Common myeloid progenitor, CD34-positive (primary cell): ENCODE results near the gene NANOS3.

Experiments used
- CTCF ChIA-PET: fragments of 350-600 bp; sonication (Branson Sonifier 250); formaldehyde crosslinking; loops from one replicate; lab custom pipeline; 2021; ENCODE audit warnings: antibody characterized with exemption; lab: Charles Lee
- POLR2A ChIA-PET: fragments of 350-600 bp; sonication (Branson Sonifier 250); formaldehyde crosslinking; loops from one replicate; lab custom pipeline; 2021; ENCODE audit warnings: antibody characterized with exemption; lab: Charles Lee
- DNase-seq, 3 donors: peaks; one replicate each; pipeline versions ENCODE4 v3.0.0 to v3.0.0-alpha.2; 2013
- H3K27ac ChIP-seq, 2 experiments: 1 replicate in 1 of 2; 2 replicates in 1 of 2; pipeline ENCODE4 v1.7.0; 2013; ENCODE audit warnings: inconsistent platforms in 2 of 2, low read length in 2 of 2, mild to moderate bottlenecking in 2 of 2, low read depth in 1 of 2, moderate library complexity in 1 of 2; ENCODE audit not compliant: severe bottlenecking in 2 of 2, insufficient read depth in 1 of 2, poor library complexity in 1 of 2
- H3K27me3 ChIP-seq, 5 experiments: replicated peaks in 2 of 5; 1 replicate in 3 of 5; 2 replicates in 2 of 5; pipeline versions ENCODE4 v1.6.1 to v1.7.0; 2013; ENCODE audit warnings: low read length in 4 of 5, mild to moderate bottlenecking in 2 of 5, moderate library complexity in 2 of 5, inconsistent platforms in 1 of 5; ENCODE audit not compliant: insufficient read depth in 5 of 5, control insufficient read depth in 4 of 5
- H3K36me3 ChIP-seq, 4 experiments: 1 replicate in 2 of 4; 2 replicates in 2 of 4; pipeline versions ENCODE4 v1.6.1 to v1.7.0; 2013; ENCODE audit warnings: low read length in 3 of 4, control low read depth in 1 of 4, mild to moderate bottlenecking in 1 of 4; ENCODE audit not compliant: control insufficient read depth in 4 of 4, insufficient read depth in 4 of 4
- H3K4me1 ChIP-seq, 4 experiments: 1 replicate in 3 of 4; 2 replicates in 1 of 4; pipeline versions ENCODE4 v1.6.1 to v1.7.1; 2013; ENCODE audit warnings: low read length in 3 of 4, mild to moderate bottlenecking in 3 of 4, control low read depth in 1 of 4, inconsistent platforms in 1 of 4, moderate library complexity in 1 of 4; ENCODE audit not compliant: control insufficient read depth in 4 of 4, insufficient read depth in 4 of 4; ENCODE audit errors: control extremely low read depth in 1 of 4
- H3K4me3 ChIP-seq, 7 experiments: 1 replicate in 4 of 7; 2 replicates in 3 of 7; pipeline versions ENCODE4 v1.5.1 to v1.7.0; 2013; ENCODE audit warnings: mild to moderate bottlenecking in 7 of 7, low read length in 6 of 7, moderate library complexity in 6 of 7, inconsistent platforms in 2 of 7, low read depth in 2 of 7, control low read depth in 1 of 7; ENCODE audit not compliant: insufficient read depth in 4 of 7, control insufficient read depth in 1 of 7; ENCODE audit errors: extremely low read depth in 1 of 7
- H3K9me3 ChIP-seq, 5 experiments: 1 replicate in 4 of 5; 2 replicates in 1 of 5; pipeline versions ENCODE4 v1.6.1 to v1.7.1; 2013; ENCODE audit warnings: low read length in 4 of 5, mild to moderate bottlenecking in 2 of 5, inconsistent platforms in 1 of 5, low read depth in 1 of 5, moderate library complexity in 1 of 5; ENCODE audit not compliant: control insufficient read depth in 4 of 5, insufficient read depth in 2 of 5; ENCODE audit errors: control extremely low read depth in 1 of 5
- WGBS: methylation state at CpG from one replicate; pipeline ENCODE4 v1.1.5; 2013; ENCODE audit not compliant: insufficient coverage; 5-methylcytosine and 5-hydroxymethylcytosine counted together

NANOS3 gene

DNA sequence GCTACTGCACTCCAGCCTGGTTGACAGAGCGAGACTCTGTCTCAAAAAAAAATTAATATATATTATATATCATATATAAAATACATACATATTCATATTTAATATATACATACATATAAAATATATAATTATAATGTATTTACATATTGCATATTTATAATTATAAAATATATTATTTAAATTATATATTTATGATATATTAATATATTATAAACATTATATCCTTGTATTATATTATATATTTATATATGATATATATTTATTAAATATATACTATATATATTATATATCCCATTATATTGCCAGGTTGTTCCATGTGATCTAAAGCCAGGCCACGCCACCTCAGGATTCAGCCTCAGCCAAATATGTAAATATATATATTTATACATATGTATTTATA is 19.3 kb downstream of the NANOS3 start:
- DNase-seq = no peak
- no CpG with 5 or more reads among the region's 2 CpGs for WGBS
- Histone ChIP-seq H3K27ac (no peak overlapping the region), H3K9me3 (no peaks in the 10 kb centered on the region), H3K4me3 (no peak overlapping the region), H3K27me3 (no peaks in the 10 kb centered on the region), H3K4me1 (peaks cover 0 to 8% (median 4%) of the 10 kb centered on the region in 4 experiments), H3K36me3 (no peaks in the 10 kb centered on the region)
- ChIA-PET CTCF (interaction anchor here (0.6 kb wide), 1 partner anchor 35 kb away, joined by 3 read pairs; no protein-coding TSS in a partner anchor), POLR2A (no interaction called here)

DNA sequence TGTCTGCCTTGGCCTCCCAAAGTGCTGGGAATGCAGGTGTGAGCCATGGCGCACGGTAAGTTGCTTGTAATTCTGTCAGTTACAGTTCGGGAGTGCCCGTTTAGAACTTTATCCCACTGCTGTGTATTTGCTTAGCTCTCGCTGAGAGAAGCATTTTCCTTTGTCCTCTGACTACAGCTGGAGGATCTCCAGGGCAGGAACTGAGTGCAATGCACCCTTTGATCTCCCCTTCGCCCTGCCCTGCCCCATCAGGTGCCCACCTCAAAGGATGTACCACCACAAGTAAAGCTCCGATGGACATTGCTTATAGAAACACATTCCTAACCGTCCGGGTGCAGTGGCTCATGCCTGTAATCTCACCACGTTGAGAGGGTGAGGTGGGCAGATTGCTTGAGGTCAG is 22.5 kb downstream of the NANOS3 start:
- Histone ChIP-seq H3K4me1 (peaks cover 0 to 4% (median 2%) of the 10 kb centered on the region in 4 experiments), H3K9me3 (no peaks in the 10 kb centered on the region), H3K27me3 (no peaks in the 10 kb centered on the region), H3K36me3 (no peaks in the 10 kb centered on the region), H3K4me3 (no peak overlapping the region), H3K27ac (no peak overlapping the region)
- WGBS = 97% methylated on average over 10 of the region's 10 CpGs
- no peak for DNase-seq
- POLR2A ChIA-PET = no interaction called here
- CTCF ChIA-PET = interaction anchor here (0.8 to 1.6 kb wide), 5 partner anchors 12 to 173 kb away, joined by 3 to 4 read pairs (median 3); partner anchors contain the start of gene MISP3

DNA sequence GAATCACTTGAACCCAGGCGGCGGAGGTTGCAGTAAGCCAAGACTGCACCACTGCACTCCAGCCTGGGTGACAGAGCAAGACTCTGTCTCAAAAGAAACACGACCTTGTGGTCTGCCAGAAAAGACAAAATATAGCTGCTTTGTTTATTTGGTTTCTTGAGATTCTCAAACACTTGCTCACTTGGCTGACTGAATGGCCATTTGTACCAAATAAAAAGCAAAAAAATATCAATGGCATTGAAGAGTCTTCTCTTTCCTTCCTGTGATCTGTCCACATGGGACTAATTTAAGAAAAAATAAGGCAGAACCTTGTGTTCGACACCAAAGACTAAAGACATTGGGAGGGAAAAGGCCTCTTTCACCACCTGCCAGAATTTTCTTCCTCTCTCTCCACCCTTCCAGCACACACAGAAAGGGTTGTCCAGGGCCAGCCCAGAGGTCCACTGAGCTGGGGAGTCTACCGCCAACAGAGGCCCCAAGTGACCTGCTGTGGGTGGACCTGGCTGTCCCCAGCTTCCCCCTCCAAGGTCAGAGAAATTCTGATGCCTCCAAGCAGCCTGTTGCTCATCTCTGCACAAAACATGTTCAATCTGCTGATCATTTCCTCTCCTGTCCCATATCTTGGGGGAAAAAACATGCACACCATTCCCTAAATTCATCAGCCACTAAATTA is 23.1 kb downstream of the NANOS3 start:
- POLR2A ChIA-PET = no interaction called here
- no peaks in the 10 kb centered on the region for H3K36me3 ChIP-seq
- H3K4me3 ChIP-seq = no peak overlapping the region
- H3K27me3 ChIP-seq = no peaks in the 10 kb centered on the region
- WGBS = 89% methylated on average over 5 of the region's 5 CpGs
- no peak for DNase-seq
- no peaks in the 10 kb centered on the region for H3K9me3 ChIP-seq
- CTCF ChIA-PET = interaction anchor here (0.9 to 1.6 kb wide), 5 partner anchors 11 to 172 kb away, joined by 3 to 4 read pairs (median 3); partner anchors contain the start of gene MISP3
- H3K27ac ChIP-seq = no peak overlapping the region
- peaks cover 0 to 4% (median 2%) of the 10 kb centered on the region in 4 experiments for H3K4me1 ChIP-seq

DNA sequence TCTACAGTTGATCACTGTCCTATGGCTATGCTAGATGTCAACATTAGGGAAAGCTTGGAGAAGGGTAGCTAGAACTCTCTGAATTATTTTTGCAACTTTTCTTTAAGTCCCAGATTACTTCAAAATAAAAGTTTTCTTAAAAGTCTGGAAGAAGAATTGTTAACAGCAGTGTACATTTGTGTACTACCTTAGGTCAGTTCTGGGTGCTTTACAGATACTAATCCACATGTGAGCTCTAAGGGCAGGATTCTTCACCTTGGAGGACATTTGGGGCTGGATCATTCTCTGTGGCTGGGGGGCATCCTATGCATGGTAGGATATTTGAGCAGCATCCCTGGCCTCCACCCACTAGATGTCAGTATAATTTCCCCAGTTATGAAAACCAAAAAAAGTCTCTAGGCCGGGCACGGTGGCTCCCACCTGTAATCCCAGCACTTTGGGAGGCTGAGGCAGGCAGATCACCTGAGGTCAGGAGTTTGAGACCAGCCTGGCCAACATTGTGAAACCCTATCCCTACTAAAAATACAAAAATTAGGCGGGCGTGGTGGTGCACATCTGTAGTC is 26.1 kb downstream of the NANOS3 start:
- Histone ChIP-seq H3K4me3 (no peak overlapping the region), H3K27me3 (no peaks in the 10 kb centered on the region), H3K4me1 (peaks cover 0 to 16% (median 14%) of the 10 kb centered on the region in 4 experiments), H3K36me3 (no peaks in the 10 kb centered on the region), H3K9me3 (no peaks in the 10 kb centered on the region), H3K27ac (no peak overlapping the region)
- POLR2A ChIA-PET = no interaction called here
- peak; percentile 38 to 54 (median 44) for DNase-seq
- WGBS = 59% methylated on average over 4 of the region's 4 CpGs
- CTCF ChIA-PET = interaction anchor here (1.0 to 3.2 kb wide), 10 partner anchors 9 to 166 kb away, joined by 3 to 8 read pairs (median 4); no protein-coding TSS in a partner anchor

DNA sequence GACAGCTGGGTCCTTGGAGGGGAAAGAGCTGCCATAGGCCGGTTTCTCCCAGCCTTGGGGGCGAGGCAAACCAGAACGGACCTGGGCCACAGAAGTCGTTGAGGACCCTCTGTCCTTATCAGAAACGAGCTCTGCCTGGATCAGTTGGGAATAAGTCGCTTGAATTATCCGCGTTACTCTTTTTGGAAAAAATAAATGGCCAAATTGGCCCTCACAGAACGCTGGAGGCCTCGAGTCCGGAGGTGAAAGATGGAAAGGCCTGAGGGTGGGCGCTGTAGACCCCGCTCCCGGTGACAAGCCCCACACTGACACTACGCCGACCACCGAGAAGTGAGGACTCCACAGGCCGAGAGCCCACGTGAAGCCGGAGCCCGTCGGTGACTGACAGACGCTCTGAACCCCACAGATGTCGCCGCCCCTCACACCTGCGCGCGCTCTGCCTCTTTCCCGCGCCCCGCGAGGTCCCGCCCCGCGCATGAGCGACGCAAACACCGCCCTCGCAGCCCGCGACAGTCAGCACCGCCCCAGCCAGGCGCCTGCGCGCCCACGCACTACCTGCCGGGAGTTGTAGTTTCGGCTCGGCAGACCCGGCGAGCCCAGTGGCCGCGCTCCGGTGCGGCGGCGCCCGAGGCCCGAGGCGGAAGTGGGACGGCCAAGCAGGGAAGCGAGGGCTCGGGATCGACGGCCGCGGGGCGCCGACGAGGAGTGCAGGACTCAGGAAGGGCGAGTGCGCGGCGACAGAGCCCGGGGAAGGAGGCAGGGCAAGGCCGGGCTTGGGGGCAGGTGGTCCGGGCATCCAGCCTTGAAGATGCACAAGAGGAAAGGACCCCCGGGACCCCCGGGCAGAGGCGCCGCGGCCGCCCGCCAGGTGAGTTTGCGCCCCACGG is 28.9 kb downstream of the NANOS3 start, which contains the start of the genes BRME1 and CC2D1A:
BRME1 (minus strand) TSS at position 484 of the 887 bp plus-strand sequence. CDS start 1,225 bp downstream, outside the sequence.
CC2D1A (plus strand) TSS at position 568 of the 887 bp plus-strand sequence; CDS start at position 809, 241 bp downstream.
- peak; percentile 84 to 88 (median 88) for DNase-seq
- H3K4me1 ChIP-seq = peaks cover 0 to 16% (median 14%) of the 10 kb centered on the region in 4 experiments
- WGBS = 7% methylated on average over 76 of the region's 86 CpGs
- H3K4me3 ChIP-seq = peak within 1 kb of the TSS; percentile 42 to 91 (median 81)
- POLR2A ChIA-PET = interaction anchor here (1.1 kb wide), 1 partner anchor 25 kb away, joined by 3 read pairs; no protein-coding TSS in a partner anchor
- CTCF ChIA-PET = interaction anchor here (0.9 to 1.6 kb wide), 4 partner anchors 10 to 173 kb away, joined by 3 to 5 read pairs (median 4); no protein-coding TSS in a partner anchor
- H3K9me3 ChIP-seq = no peaks in the 10 kb centered on the region
- no peaks in the 10 kb centered on the region for H3K27me3 ChIP-seq
- peaks cover under 1 to 12% (median 5%) of the 10 kb centered on the region in 4 experiments for H3K36me3 ChIP-seq
- H3K27ac ChIP-seq = peak within 1 kb of the TSS in 1 of 2 experiments; percentile 58

DNA sequence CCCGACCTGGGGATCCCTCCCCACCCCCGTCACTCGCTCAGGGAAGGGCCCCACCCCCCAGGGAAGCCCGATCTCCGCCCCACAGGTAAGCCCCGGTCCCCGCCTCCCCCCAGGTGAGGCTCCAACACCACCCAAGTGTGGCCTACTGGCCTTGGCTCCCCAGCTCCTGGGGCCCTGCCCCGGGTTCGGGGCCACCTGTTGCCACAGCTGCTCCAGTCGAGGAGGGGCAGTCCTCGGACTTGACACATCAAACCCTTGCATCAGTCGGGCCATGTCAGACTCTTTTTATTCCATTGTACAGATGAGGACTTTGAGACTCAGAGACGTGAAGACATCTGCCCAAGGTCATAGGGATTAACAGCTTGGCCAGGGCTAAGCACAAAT is 29.6 kb downstream of the NANOS3 start:
- Histone ChIP-seq H3K4me3 (peak overlapping the region; percentile 42 to 91 (median 81)), H3K27ac (peak overlapping the region in 1 of 2 experiments; percentile 58), H3K9me3 (no peaks in the 10 kb centered on the region), H3K36me3 (peaks cover 3 to 17% (median 8%) of the 10 kb centered on the region in 4 experiments), H3K4me1 (peaks cover 0 to 16% (median 14%) of the 10 kb centered on the region in 4 experiments), H3K27me3 (no peaks in the 10 kb centered on the region)
- no peak for DNase-seq
- 1% methylated on average over 10 of the region's 13 CpGs for WGBS
- CTCF ChIA-PET = interaction anchor here (0.9 to 1.6 kb wide), 4 partner anchors 10 to 207 kb away, joined by 3 to 5 read pairs (median 3); partner anchors contain the start of gene PODNL1
- POLR2A ChIA-PET = interaction anchor here (1.1 kb wide), 1 partner anchor 26 kb away, joined by 3 read pairs; no protein-coding TSS in a partner anchor
